Fibroblast of lung (primary cell): ENCODE measurements around the gene XRCC3. TPM values are rescaled to one million over a fixed set of nuclear protein-coding genes. Genes with fewer than 3 reads are reported as not detected.

Experiments used
- DNase-seq, 2 donors: peaks; one replicate each; pipeline versions ENCODE4 v3.0.0 to v3.0.0-alpha.2; 2010; ENCODE audit warnings: low read depth in 2 of 2
- H2AFZ ChIP-seq: 2 replicates; pipeline ENCODE4 v1.5.1; 2012; ENCODE audit warnings: low read length, control low read depth, inconsistent platforms
- H3K27ac ChIP-seq: 2 replicates; pipeline ENCODE4 v1.5.1; 2011; ENCODE audit warnings: low read length, control low read depth; ENCODE audit not compliant: insufficient read depth
- H3K27me3 ChIP-seq: 2 replicates; pipeline ENCODE4 v1.5.1; 2011; ENCODE audit warnings: mild to moderate bottlenecking, low read length; ENCODE audit not compliant: control insufficient read depth, insufficient read depth
- H3K36me3 ChIP-seq: 2 replicates; pipeline ENCODE4 v1.5.1; 2011; ENCODE audit warnings: low read length; ENCODE audit not compliant: control insufficient read depth, insufficient read depth
- H3K4me1 ChIP-seq: 2 replicates; pipeline ENCODE4 v1.5.1; 2011; ENCODE audit warnings: low read length; ENCODE audit not compliant: control insufficient read depth, insufficient read depth; ENCODE audit errors: extremely low read depth
- H3K4me2 ChIP-seq: 2 replicates; pipeline ENCODE4 v1.5.1; 2011; ENCODE audit warnings: low read length, control low read depth; ENCODE audit not compliant: insufficient read depth; ENCODE audit errors: extremely low read depth
- H3K4me3 ChIP-seq, 4 experiments: fragments of 200-600 bp in 1 of 4; sonication (generic) in 1 of 4; replicated peaks in 1 of 4; 2 replicates each; pipeline ENCODE4 v1.5.1; 2011 to 2016; ENCODE audit warnings: low read length in 4 of 4, low read depth in 3 of 4, mild to moderate bottlenecking in 3 of 4, control low read depth in 2 of 4, inconsistent platforms in 1 of 4, mixed read lengths in 1 of 4; ENCODE audit not compliant: insufficient read depth in 1 of 4; ENCODE audit errors: control extremely low read depth in 1 of 4
- H3K79me2 ChIP-seq: 2 replicates; pipeline ENCODE4 v1.5.1; 2012; ENCODE audit warnings: mild to moderate bottlenecking, low read length, inconsistent platforms; ENCODE audit not compliant: control insufficient read depth, insufficient read depth
- H3K9ac ChIP-seq: 2 replicates; pipeline ENCODE4 v1.5.1; 2011; ENCODE audit warnings: mild to moderate bottlenecking, low read length, control low read depth; ENCODE audit not compliant: insufficient read depth
- H3K9me3 ChIP-seq: 2 replicates; pipeline ENCODE4 v1.5.1; 2012; ENCODE audit warnings: low read depth, low read length; ENCODE audit not compliant: control insufficient read depth, insufficient read depth
- H4K20me1 ChIP-seq: 2 replicates; pipeline ENCODE4 v1.5.1; 2011; ENCODE audit warnings: low read length; ENCODE audit not compliant: control insufficient read depth, insufficient read depth; ENCODE audit errors: extremely low read depth
- CTCF ChIP-seq, 2 donors: IDR thresholded peaks in 1 of 2; conservative IDR thresholded peaks in 1 of 2; 1 replicate in 1 of 2; 2 replicates in 1 of 2; pipeline ENCODE4 v1.5.1; 2011 to 2012; ENCODE audit warnings: low read length in 2 of 2, control low read depth in 1 of 2, inconsistent platforms in 1 of 2, low read depth in 1 of 2, mild to moderate bottlenecking in 1 of 2
- EZH2 ChIP-seq: IDR thresholded peaks from 2 replicates; pipeline ENCODE4 v1.5.1; 2012; ENCODE audit warnings: low read length, control low read depth, mild to moderate bottlenecking; ENCODE audit errors: missing control alignments
- polyA plus RNA-seq, 2 donors: library from polyadenylated mRNA; depleted of rRNA in 1 of 2; stranded (reverse) in 1 of 2; unstranded in 1 of 2; fragments of >200 nt; gene quantifications; 2 replicates each; pipeline ENCODE4 v1.2.1, GENCODE V29; 2011 to 2012; ENCODE audit warnings: missing spikeins in 1 of 2
- total RNA-seq: library from RNA; depleted of rRNA; stranded (reverse); fragments of >200 nt; gene quantifications from 2 replicates; pipeline ENCODE4 v1.2.1, GENCODE V29; 2014

Gene XRCC3
- total and polyA plus RNA-seq, 2 donors (not counting 1 experiment from before 2014, with no cell fraction given) = 4.9 to 9.2 TPM

GRCh38 chr14:103695296-103696069 lies 19.8 kb downstream of the XRCC3 start:
- Histone ChIP-seq H3K4me1 (peaks cover 19% of the 10 kb centered on the region), H4K20me1 (no peaks in the 10 kb centered on the region), H3K79me2 (peaks cover 43% of the 10 kb centered on the region), H3K9me3 (no peaks in the 10 kb centered on the region), H3K36me3 (peaks cover 46% of the 10 kb centered on the region), H3K4me2 (no peak overlapping the region), H2AFZ (no peak overlapping the region), H3K4me3 (no peak overlapping the region), H3K27ac (no peak overlapping the region), H3K9ac (no peak overlapping the region), H3K27me3 (no peaks in the 10 kb centered on the region)
- no peak for DNase-seq
- TF ChIP-seq EZH2 (no peak), CTCF (conservative IDR thresholded peaks at IDR 0.05 in 1 of 2, IDR thresholded peaks at IDR 0.05 in 1 of 2; ENCODE audit: low read depth in 1 of 2, low read length in 2 of 2) (no peak)

GRCh38 chr14:103694572-103695026 lies 20.7 kb downstream of the XRCC3 start:
- Histone ChIP-seq H3K4me3 (no peak overlapping the region), H3K9ac (no peak overlapping the region), H3K79me2 (peaks cover 44% of the 10 kb centered on the region), H3K27ac (no peak overlapping the region), H2AFZ (no peak overlapping the region), H3K36me3 (peaks cover 40% of the 10 kb centered on the region), H3K27me3 (no peaks in the 10 kb centered on the region), H3K4me1 (peaks cover 19% of the 10 kb centered on the region), H3K9me3 (no peaks in the 10 kb centered on the region), H4K20me1 (no peaks in the 10 kb centered on the region), H3K4me2 (no peak overlapping the region)
- TF ChIP-seq CTCF (conservative IDR thresholded peaks at IDR 0.05 in 1 of 2, IDR thresholded peaks at IDR 0.05 in 1 of 2; ENCODE audit: low read depth in 1 of 2, low read length in 2 of 2) (no peak), EZH2 (no peak)
- DNase-seq = no peak

- Histone ChIP-seq H3K4me1 (peaks cover 21% of the 10 kb centered on the region), H4K20me1 (no peaks in the 10 kb centered on the region), H2AFZ (no peak overlapping the region), H3K4me3 (no peak overlapping the region), H3K27ac (no peak overlapping the region), H3K9me3 (no peaks in the 10 kb centered on the region), H3K36me3 (peaks cover 30% of the 10 kb centered on the region), H3K79me2 (peaks cover 39% of the 10 kb centered on the region), H3K9ac (no peak overlapping the region), H3K27me3 (no peaks in the 10 kb centered on the region), H3K4me2 (no peak overlapping the region)
- DNase-seq = no peak
- TF ChIP-seq CTCF (conservative IDR thresholded peaks at IDR 0.05 in 1 of 2, IDR thresholded peaks at IDR 0.05 in 1 of 2; ENCODE audit: low read depth in 1 of 2, low read length in 2 of 2) (no peak), EZH2 (no peak)
Observed at GRCh38 chr14:103693515-103693914, 21.7 kb downstream of the XRCC3 start.
